NCI-H69 (cell line): ENCODE results near the gene TBC1D22A.

ENCODE experiments used
- DNase-seq: peaks from one replicate; lab custom pipeline; 2025; lab: John Stamatoyannopoulos, UW

Gene TBC1D22A

GRCh38 chr22:46737105-46737975 is 25.1 kb upstream of the TBC1D22A start:
- peak; percentile 67 for DNase-seq

GRCh38 chr22:46737976-46738646 is 24.3 kb upstream of the TBC1D22A start, which contains the start of gene CERK:
Gene CERK (minus strand): TSS chr22:46738252. CDS start chr22:46738148, 104 bp downstream.
- peak; percentile 78 for DNase-seq

DNA sequence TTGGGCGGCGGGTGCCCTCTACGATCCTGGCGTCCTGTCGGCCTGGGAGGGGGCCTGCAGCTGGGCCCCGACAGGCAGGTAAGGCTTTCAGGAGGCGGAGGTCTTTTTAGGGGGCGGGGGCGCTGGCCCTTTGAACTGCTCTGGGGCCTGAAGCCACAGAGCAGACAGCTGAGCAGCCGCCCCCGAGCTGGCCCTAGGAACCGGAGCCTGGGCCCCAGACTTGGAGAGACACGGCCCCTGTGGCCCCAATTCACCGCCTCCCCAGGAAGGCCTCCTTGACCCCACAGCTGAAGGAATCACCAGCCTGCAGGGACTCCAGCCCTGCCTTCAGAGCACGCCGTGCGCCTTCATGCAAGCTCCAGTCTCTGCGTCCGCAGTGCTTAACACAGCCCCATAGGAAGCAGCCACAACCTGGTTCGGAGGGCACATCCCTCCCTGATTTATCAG is 23.8 kb upstream of the TBC1D22A start:
- DNase-seq = no peak

- peak; percentile 73 for DNase-seq
Observed at GRCh38 chr22:46739094-46739870, 23.2 kb upstream of the TBC1D22A start.

DNA sequence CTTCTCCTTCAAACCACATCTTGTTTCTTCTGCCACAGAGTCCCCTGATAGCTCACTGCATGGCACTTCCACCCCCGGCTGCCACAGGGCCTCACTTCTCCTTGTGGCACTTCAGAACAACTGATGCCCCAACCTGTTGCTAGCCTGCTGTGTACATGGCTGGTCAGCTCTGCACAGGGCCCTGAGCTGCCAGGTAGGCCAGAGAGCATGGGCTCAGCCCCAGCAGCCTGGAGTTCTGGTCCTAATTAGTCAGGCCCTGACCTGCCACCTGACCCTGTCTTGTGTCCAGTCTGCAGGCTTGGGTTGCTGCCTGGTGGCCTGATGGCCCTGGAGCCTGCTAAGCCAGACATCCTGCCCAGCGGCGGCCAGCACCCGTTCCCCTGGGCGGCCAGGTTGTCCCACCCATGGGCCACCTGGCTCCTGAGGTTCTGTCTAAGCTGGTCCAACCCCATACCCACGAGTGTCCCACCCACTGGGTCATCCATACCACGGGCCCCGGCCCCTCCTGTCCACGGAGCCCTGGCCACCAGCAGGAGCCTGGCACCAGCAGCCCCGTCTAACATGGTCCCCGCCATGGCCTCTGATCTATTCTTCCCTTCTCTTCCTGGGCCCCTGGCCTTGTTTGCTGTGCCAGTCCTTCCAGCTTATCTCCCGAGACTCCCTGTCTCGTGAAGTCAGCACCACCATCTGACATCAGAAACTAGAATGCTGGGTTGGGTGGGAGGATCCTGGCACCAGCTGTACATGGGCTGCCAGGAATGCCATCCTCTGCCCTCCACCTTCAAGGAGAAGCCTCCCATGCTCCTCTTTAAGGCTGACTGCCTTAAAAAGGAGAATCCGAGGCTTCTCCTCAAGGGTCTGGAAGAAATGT is 21.3 kb upstream of the TBC1D22A start:
- no peak for DNase-seq

- no peak for DNase-seq
Observed at GRCh38 chr22:46741974-46742519, 20.4 kb upstream of the TBC1D22A start.

DNA sequence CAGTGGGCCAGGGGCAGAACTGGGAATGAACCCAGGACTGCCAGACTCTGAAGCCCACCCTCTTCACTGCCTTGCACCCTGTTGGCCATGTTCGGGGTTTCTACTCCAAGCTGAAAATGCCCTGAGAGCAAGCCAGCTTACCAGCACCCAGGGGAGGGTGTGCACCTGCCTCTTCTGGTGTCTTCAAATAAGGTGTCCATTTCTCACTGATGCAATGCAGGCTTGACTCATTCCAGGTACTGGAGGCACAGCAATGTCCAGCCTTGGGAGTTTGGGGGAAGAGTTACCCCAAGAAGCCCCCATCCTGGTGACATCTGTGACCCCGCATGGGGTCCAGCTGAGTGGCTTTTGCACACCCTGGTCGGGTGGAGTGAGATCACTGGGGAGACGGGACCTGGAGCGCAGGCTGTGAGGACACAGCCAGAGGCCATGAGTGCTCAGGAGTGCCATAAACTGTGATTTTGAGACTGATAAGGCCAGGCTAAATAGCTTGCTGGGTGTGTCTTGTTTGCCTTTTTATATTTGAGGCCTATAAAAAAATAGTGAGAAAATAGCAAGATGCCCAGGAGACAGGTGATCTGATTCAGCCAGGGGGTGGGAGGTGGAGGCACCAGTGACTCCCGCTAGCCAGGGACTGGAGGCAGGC is 19.8 kb upstream of the TBC1D22A start:
- DNase-seq = peak; percentile 29

DNA sequence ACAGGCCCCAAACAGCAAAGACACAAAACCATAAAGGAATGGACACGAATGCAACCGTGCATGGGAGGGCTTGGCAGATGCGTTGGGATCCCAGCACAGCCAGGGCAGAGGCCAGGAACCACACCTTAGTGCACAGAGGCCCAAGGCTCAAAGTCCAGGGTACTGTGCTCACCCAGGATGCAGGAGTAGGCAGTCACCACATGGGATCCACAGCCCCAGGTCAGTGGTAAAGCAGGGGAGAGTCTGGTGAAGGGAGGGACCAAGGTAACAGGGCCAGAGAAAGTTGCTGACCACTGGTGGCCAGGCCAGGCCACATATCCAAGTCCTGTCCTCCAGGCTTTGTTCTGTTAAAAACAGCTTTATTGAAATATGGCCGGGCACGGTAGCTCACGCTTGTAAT is 17.9 kb upstream of the TBC1D22A start:
- DNase-seq = no peak

GRCh38 chr22:46746192-46746591 is 16.3 kb upstream of the TBC1D22A start:
- no peak for DNase-seq

- DNase-seq = no peak
Observed at GRCh38 chr22:46746620-46747019, 15.8 kb upstream of the TBC1D22A start.

DNA sequence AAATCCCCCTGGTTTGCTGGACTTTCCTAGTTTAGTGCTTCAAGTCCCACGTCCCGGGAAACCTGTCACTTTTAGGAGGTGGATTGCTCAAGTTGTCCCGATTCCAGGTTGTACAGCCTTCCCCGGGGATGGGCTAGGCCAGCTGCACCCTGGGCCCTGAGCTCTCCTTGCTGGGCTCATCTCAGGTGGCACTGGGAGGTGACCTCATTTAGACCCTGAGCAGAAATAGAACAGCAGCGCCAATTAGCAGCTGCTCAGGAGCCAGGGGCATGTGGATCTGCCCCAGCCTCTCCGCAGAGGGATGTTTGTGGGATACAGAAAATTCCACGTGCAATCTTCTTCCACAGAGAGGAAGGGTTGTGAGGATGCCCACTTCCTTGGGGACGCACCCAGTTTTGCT is 14.8 kb upstream of the TBC1D22A start:
- DNase-seq = no peak

DNA sequence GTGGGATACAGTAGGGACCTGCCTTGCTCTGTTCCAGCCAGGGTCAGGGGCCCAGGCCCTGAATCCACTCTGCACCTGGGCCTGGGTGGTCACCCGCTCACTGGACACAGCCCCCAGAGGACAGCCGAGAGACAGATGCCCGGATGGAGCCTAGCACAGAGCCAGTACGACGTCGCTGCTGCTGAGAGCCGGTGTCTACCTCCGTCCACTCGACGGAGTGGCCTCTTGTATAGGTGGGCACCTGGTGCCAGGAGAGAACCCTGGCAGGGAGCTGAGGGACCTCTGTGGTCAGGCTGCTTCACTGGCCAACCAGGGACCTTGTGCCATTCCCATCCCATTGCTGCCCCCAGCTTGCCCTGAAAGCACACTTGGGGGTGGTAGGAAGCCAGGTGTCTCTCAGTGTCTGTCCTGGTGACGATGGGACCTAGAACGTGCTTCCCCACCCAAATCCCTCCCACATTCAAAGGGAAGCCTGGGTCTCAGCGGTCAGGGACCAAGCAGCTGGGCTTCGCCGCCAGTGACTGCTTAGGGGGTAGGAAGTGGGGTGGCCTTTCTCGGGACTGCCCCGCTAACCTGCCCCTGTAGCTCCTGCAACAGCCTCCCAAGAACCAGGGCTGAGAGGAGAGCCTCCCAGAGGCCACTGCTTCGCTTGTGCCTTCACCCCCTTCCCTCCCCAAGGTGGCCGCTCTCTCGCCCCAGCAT is 14.1 kb upstream of the TBC1D22A start:
- DNase-seq = no peak

- DNase-seq = peak; percentile 13
Observed at GRCh38 chr22:46748908-46749675, 13.4 kb upstream of the TBC1D22A start.

GRCh38 chr22:46749682-46750529 is 12.5 kb upstream of the TBC1D22A start:
- no peak for DNase-seq

- no peak for DNase-seq
Observed at GRCh38 chr22:46750530-46750800, 12.0 kb upstream of the TBC1D22A start.

- no peak for DNase-seq
Observed at GRCh38 chr22:46750863-46751443, 11.5 kb upstream of the TBC1D22A start.

GRCh38 chr22:46752286-46752987 is 10.0 kb upstream of the TBC1D22A start:
- no peak for DNase-seq

GRCh38 chr22:46752988-46753310 is 9.5 kb upstream of the TBC1D22A start:
- no peak for DNase-seq
